Suprapubic skin (tissue), 4 donors: Measurements from ENCODE around the gene SP100. TPM values are rescaled to one million over a fixed set of nuclear protein-coding genes. Genes with fewer than 3 reads are reported as not detected.

Source experiments
- DNase-seq, 2 donors: peaks; one replicate each; pipeline ENCODE4 v3.0.0-alpha.2; 2019; ENCODE audit warnings: low spot score in 2 of 2
- H3K27ac ChIP-seq: fragments of 200-600 bp; sonication (generic); one replicate; pipeline ENCODE4 v1.5.1; 2019
- H3K27me3 ChIP-seq: fragments of 200-600 bp; sonication (generic); one replicate; pipeline ENCODE4 v1.5.1; 2019
- H3K36me3 ChIP-seq: fragments of 200-600 bp; sonication (generic); one replicate; pipeline ENCODE4 v1.5.1; 2019
- H3K4me1 ChIP-seq: fragments of 200-600 bp; sonication (generic); one replicate; pipeline ENCODE4 v1.5.1; 2019
- H3K4me3 ChIP-seq: fragments of 200-600 bp; sonication (generic); one replicate; pipeline ENCODE4 v1.5.1; 2019; ENCODE audit warnings: mild to moderate bottlenecking
- H3K9me3 ChIP-seq: fragments of 200-600 bp; sonication (generic); one replicate; pipeline ENCODE4 v1.5.1; 2019
- EP300 ChIP-seq: sonication (generic); formaldehyde crosslinking; IDR thresholded peaks from one replicate; pipeline ENCODE4 v1.6.1; 2017; ENCODE audit warnings: antibody characterized with exemption
- POLR2A ChIP-seq, 2 donors: fragments of 450-650 bp; IDR thresholded peaks; one replicate each; pipeline ENCODE4 v1.6.1; 2017; ENCODE audit warnings: antibody characterized with exemption in 2 of 2, mild to moderate bottlenecking in 2 of 2, moderate library complexity in 2 of 2
- POLR2AphosphoS5 ChIP-seq, 3 donors: sonication (generic); formaldehyde crosslinking; IDR thresholded peaks; one replicate each; pipeline ENCODE4 v1.6.1; 2017; ENCODE audit warnings: antibody characterized with exemption in 3 of 3
- WGBS: methylation state at CpG from one replicate; pipeline ENCODE4 v1.1.5; 2018; 5-methylcytosine and 5-hydroxymethylcytosine counted together
- total RNA-seq, 4 donors: library from RNA; depleted of rRNA; stranded (reverse); fragments of >200 nt; gene quantifications; one replicate each; pipeline ENCODE4 v1.1.0, GENCODE V29; 2016
- TF ChIP-seq, protein P1 (sequence below), 2 donors: fragments of 200-600 bp in 1 of 2; fragments of 450-650 bp in 1 of 2; sonication (generic) in 1 of 2; IDR thresholded peaks; one replicate each; pipeline ENCODE4 v1.5.1; 2016 to 2019; ENCODE audit warnings: antibody characterized with exemption in 2 of 2, mild to moderate bottlenecking in 1 of 2, moderate library complexity in 1 of 2

Gene SP100
- total RNA-seq, 4 donors from 2014 or later, result 38.7 to 118 (median 65.6) TPM

DNA sequence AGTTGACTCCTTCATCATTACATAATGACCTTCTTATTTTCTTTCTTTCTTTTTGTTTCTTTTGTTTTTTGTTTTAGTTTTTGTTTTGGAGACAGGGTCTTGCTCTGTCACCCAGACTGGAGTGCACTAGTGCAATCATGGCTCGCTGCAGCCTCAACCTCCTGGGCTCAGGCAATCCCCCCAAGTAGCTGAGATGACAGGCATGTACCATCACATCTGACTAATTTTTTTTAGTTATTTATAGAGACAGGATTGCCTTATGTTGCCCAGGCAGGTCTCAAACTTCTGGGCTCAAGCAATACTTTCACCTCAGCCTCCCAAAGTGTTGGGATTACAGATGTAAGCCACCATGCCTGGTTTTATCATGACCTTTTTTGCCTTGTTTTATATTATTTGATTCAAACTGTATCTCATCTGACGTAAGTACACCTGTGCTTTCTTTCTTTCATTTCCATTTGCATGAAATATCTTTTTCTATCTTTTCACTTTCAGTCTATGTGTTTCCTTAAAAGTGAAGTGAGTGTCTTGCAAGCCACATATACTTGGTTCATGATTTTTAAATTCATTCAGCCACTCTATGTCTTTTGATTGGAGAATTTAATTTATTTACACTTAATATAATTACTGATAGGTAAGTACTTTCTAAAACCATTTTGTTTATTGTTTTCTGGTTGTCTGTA, 39.1 kb downstream of the SP100 start:
- WGBS, result 98% methylated on average over 2 of the region's 2 CpGs
- H3K4me3 ChIP-seq, result no peak overlapping the region
- H3K9me3 ChIP-seq, result peaks cover 4% of the 10 kb centered on the region
- H3K27ac ChIP-seq, result no peak overlapping the region
- no peaks in the 10 kb centered on the region for H3K4me1 ChIP-seq
- H3K27me3 ChIP-seq, result no peaks in the 10 kb centered on the region
- TF ChIP-seq, protein P1, sequence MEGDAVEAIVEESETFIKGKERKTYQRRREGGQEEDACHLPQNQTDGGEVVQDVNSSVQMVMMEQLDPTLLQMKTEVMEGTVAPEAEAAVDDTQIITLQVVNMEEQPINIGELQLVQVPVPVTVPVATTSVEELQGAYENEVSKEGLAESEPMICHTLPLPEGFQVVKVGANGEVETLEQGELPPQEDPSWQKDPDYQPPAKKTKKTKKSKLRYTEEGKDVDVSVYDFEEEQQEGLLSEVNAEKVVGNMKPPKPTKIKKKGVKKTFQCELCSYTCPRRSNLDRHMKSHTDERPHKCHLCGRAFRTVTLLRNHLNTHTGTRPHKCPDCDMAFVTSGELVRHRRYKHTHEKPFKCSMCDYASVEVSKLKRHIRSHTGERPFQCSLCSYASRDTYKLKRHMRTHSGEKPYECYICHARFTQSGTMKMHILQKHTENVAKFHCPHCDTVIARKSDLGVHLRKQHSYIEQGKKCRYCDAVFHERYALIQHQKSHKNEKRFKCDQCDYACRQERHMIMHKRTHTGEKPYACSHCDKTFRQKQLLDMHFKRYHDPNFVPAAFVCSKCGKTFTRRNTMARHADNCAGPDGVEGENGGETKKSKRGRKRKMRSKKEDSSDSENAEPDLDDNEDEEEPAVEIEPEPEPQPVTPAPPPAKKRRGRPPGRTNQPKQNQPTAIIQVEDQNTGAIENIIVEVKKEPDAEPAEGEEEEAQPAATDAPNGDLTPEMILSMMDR (IDR thresholded peaks at IDR 0.05), result no peak
- TF ChIP-seq EP300 (no peak), POLR2A (IDR thresholded peaks at IDR 0.05) (no peak), POLR2AphosphoS5 (IDR thresholded peaks at IDR 0.05) (no peak)
- H3K36me3 ChIP-seq, result peaks cover 72% of the 10 kb centered on the region
- DNase-seq, result no peak

DNA sequence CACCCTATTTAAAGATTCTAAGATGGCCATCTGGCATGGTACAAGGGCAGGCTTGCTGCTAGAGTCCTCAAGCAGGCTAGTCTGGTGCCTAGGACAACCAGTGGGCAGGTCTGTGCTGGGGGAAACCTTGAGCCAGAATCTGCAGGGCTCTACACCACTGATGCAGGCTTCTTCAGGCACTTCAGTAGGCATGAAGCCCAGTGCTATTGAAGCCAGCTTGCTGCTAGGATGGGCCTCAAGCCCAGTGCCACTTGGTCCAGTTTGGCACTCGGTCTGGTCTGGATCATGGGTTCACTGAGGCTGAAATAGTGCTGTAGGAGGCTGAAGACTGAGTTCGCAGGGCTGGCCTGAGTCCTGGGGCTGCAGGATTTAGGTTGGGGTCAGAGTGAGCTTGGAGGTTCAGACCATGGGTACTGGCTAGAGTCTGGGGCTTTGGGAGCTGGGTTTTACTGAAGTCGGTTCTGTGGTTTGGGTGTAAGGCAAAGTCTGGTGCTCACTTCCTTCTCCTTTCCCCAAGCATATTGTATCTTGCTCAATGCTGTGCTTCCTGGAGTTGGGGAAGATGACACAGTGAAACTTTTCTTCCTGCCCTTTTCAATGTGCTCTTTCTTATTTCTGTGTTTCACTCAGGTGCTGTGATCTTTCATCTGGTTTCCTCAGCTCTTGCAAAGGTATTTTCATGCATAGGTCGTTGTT, 41.2 kb downstream of the SP100 start:
- peaks cover 70% of the 10 kb centered on the region for H3K36me3 ChIP-seq
- no peak for TF ChIP-seq POLR2A (IDR thresholded peaks at IDR 0.05)
- no peak for TF ChIP-seq EP300
- TF ChIP-seq, protein P1 (IDR thresholded peaks at IDR 0.05), result no peak
- peaks cover 4% of the 10 kb centered on the region for H3K9me3 ChIP-seq
- no peak for DNase-seq
- WGBS, result 78% methylated on average over 4 of the region's 4 CpGs
- no peak overlapping the region for H3K27ac ChIP-seq
- H3K4me1 ChIP-seq, result no peaks in the 10 kb centered on the region
- no peaks in the 10 kb centered on the region for H3K27me3 ChIP-seq
- no peak overlapping the region for H3K4me3 ChIP-seq

DNA sequence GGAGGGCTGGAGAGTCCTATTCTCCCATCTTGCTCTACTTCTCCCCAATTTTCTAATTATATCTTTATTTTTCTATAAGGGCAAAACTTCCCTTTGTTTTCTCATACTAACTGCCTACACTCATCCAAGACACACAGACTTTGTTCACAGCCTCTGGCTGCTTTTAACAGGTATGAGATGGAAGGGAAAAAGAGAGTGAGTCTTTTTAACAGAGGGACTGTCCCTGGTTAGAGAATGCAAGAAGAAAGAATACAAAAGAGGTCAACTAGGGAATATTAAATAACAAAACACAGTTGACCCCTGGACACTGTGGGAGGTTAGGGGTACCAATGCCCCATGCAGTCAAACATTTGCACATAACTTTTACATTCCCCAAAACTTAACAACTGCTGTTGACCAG, 41.8 kb downstream of the SP100 start:
- Histone ChIP-seq H3K36me3 (peaks cover 74% of the 10 kb centered on the region), H3K4me3 (no peak overlapping the region), H3K4me1 (no peaks in the 10 kb centered on the region), H3K9me3 (peaks cover 4% of the 10 kb centered on the region), H3K27ac (no peak overlapping the region), H3K27me3 (no peaks in the 10 kb centered on the region)
- no peak for DNase-seq
- TF ChIP-seq, protein P1 (IDR thresholded peaks at IDR 0.05), result no peak
- TF ChIP-seq EP300 (no peak), POLR2A (IDR thresholded peaks at IDR 0.05) (no peak), POLR2AphosphoS5 (IDR thresholded peaks at IDR 0.05) (no peak)

DNA sequence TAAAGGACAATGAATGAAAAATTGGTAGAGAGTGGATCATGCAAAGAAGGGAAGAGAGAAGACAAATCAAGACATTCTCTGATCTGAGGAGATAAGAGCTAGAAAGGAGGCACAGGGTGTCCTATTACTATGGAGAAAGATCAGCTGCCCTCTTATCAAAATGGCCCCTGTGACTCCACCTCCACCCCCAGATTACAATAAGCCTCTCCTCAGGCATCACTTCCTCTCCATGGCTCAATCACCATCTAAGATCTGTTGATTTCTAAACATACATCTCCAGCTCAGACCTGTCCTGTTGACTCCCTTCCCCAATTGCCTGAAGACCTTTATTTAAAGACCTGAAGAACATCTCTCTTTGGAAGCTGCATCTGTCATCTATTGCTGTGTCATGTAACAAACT, 43.2 kb downstream of the SP100 start:
- TF ChIP-seq EP300 (no peak), POLR2A (IDR thresholded peaks at IDR 0.05) (no peak), POLR2AphosphoS5 (IDR thresholded peaks at IDR 0.05) (no peak)
- TF ChIP-seq, protein P1 (IDR thresholded peaks at IDR 0.05), result no peak
- no peak overlapping the region for H3K4me3 ChIP-seq
- no peak for DNase-seq
- H3K4me1 ChIP-seq, result no peaks in the 10 kb centered on the region
- H3K27ac ChIP-seq, result no peak overlapping the region
- H3K27me3 ChIP-seq, result no peaks in the 10 kb centered on the region
- peaks cover 83% of the 10 kb centered on the region for H3K36me3 ChIP-seq
- H3K9me3 ChIP-seq, result peaks cover 4% of the 10 kb centered on the region

DNA sequence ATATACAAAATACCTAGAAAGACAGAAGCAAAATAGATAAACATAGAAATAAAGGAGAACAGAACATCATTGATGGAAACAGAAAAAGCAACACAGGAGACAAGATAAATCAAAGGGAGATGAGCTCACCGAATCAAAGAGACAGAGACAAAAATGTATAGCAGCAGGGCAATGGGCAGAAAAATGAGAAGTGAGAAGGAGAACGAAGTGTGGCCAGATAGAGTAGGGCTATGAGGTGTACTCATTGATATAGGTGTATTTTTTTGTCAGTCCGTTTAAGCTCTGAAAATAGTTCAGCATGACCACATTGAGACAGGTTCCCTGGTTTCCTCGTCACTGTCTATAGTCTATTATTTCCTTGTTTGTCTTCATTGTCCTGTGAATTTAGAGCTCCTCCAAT, 55.1 kb downstream of the SP100 start:
- H3K27ac ChIP-seq, result no peak overlapping the region
- no peak for TF ChIP-seq POLR2A (IDR thresholded peaks at IDR 0.05)
- no peak for TF ChIP-seq EP300
- TF ChIP-seq, protein P1 (IDR thresholded peaks at IDR 0.05), result no peak
- no peak for TF ChIP-seq POLR2AphosphoS5 (IDR thresholded peaks at IDR 0.05)
- peaks cover 72% of the 10 kb centered on the region for H3K36me3 ChIP-seq
- no peak for DNase-seq
- WGBS, result 89% methylated on average over 4 of the region's 4 CpGs
- no peaks in the 10 kb centered on the region for H3K27me3 ChIP-seq
- H3K4me3 ChIP-seq, result no peak overlapping the region
- peaks cover 6% of the 10 kb centered on the region for H3K9me3 ChIP-seq
- H3K4me1 ChIP-seq, result no peaks in the 10 kb centered on the region
